Fibroblast of lung (primary cell): ENCODE measurements around the gene ATAD3B. TPM values are rescaled to one million over a fixed set of nuclear protein-coding genes. Genes with fewer than 3 reads are reported as not detected.

ENCODE experiments used
- DNase-seq, 2 donors: peaks; one replicate each; pipeline versions ENCODE4 v3.0.0 to v3.0.0-alpha.2; 2010; ENCODE audit warnings: low read depth in 2 of 2
- H2AFZ ChIP-seq: 2 replicates; pipeline ENCODE4 v1.5.1; 2012; ENCODE audit warnings: low read length, control low read depth, inconsistent platforms
- H3K27ac ChIP-seq: 2 replicates; pipeline ENCODE4 v1.5.1; 2011; ENCODE audit warnings: low read length, control low read depth; ENCODE audit not compliant: insufficient read depth
- H3K27me3 ChIP-seq: 2 replicates; pipeline ENCODE4 v1.5.1; 2011; ENCODE audit warnings: mild to moderate bottlenecking, low read length; ENCODE audit not compliant: control insufficient read depth, insufficient read depth
- H3K36me3 ChIP-seq: 2 replicates; pipeline ENCODE4 v1.5.1; 2011; ENCODE audit warnings: low read length; ENCODE audit not compliant: control insufficient read depth, insufficient read depth
- H3K4me1 ChIP-seq: 2 replicates; pipeline ENCODE4 v1.5.1; 2011; ENCODE audit warnings: low read length; ENCODE audit not compliant: control insufficient read depth, insufficient read depth; ENCODE audit errors: extremely low read depth
- H3K4me2 ChIP-seq: 2 replicates; pipeline ENCODE4 v1.5.1; 2011; ENCODE audit warnings: low read length, control low read depth; ENCODE audit not compliant: insufficient read depth; ENCODE audit errors: extremely low read depth
- H3K4me3 ChIP-seq, 4 experiments: fragments of 200-600 bp in 1 of 4; sonication (generic) in 1 of 4; replicated peaks in 1 of 4; 2 replicates each; pipeline ENCODE4 v1.5.1; 2011 to 2016; ENCODE audit warnings: low read length in 4 of 4, low read depth in 3 of 4, mild to moderate bottlenecking in 3 of 4, control low read depth in 2 of 4, inconsistent platforms in 1 of 4, mixed read lengths in 1 of 4; ENCODE audit not compliant: insufficient read depth in 1 of 4; ENCODE audit errors: control extremely low read depth in 1 of 4
- H3K79me2 ChIP-seq: 2 replicates; pipeline ENCODE4 v1.5.1; 2012; ENCODE audit warnings: mild to moderate bottlenecking, low read length, inconsistent platforms; ENCODE audit not compliant: control insufficient read depth, insufficient read depth
- H3K9ac ChIP-seq: 2 replicates; pipeline ENCODE4 v1.5.1; 2011; ENCODE audit warnings: mild to moderate bottlenecking, low read length, control low read depth; ENCODE audit not compliant: insufficient read depth
- H3K9me3 ChIP-seq: 2 replicates; pipeline ENCODE4 v1.5.1; 2012; ENCODE audit warnings: low read depth, low read length; ENCODE audit not compliant: control insufficient read depth, insufficient read depth
- H4K20me1 ChIP-seq: 2 replicates; pipeline ENCODE4 v1.5.1; 2011; ENCODE audit warnings: low read length; ENCODE audit not compliant: control insufficient read depth, insufficient read depth; ENCODE audit errors: extremely low read depth
- CTCF ChIP-seq, 2 donors: IDR thresholded peaks in 1 of 2; conservative IDR thresholded peaks in 1 of 2; 1 replicate in 1 of 2; 2 replicates in 1 of 2; pipeline ENCODE4 v1.5.1; 2011 to 2012; ENCODE audit warnings: low read length in 2 of 2, control low read depth in 1 of 2, inconsistent platforms in 1 of 2, low read depth in 1 of 2, mild to moderate bottlenecking in 1 of 2
- EZH2 ChIP-seq: IDR thresholded peaks from 2 replicates; pipeline ENCODE4 v1.5.1; 2012; ENCODE audit warnings: low read length, control low read depth, mild to moderate bottlenecking; ENCODE audit errors: missing control alignments
- polyA plus RNA-seq, 2 donors: library from polyadenylated mRNA; depleted of rRNA in 1 of 2; stranded (reverse) in 1 of 2; unstranded in 1 of 2; fragments of >200 nt; gene quantifications; 2 replicates each; pipeline ENCODE4 v1.2.1, GENCODE V29; 2011 to 2012; ENCODE audit warnings: missing spikeins in 1 of 2
- total RNA-seq: library from RNA; depleted of rRNA; stranded (reverse); fragments of >200 nt; gene quantifications from 2 replicates; pipeline ENCODE4 v1.2.1, GENCODE V29; 2014

ATAD3B gene
- total and polyA plus RNA-seq, 2 donors (not counting 1 experiment from before 2014, with no cell fraction given) = 7.0 to 15.0 TPM

- H3K27ac ChIP-seq = no peak overlapping the region
- H3K4me1 ChIP-seq = peaks cover 29% of the 10 kb centered on the region
- no peaks in the 10 kb centered on the region for H3K9me3 ChIP-seq
- TF ChIP-seq CTCF (conservative IDR thresholded peaks at IDR 0.05 in 1 of 2, IDR thresholded peaks at IDR 0.05 in 1 of 2; ENCODE audit: low read depth in 1 of 2, low read length in 2 of 2) = no peak
- no peak for TF ChIP-seq EZH2
- DNase-seq = peak in 1 of 2 donors; percentile 79
- no peaks in the 10 kb centered on the region for H3K79me2 ChIP-seq
- H4K20me1 ChIP-seq = no peaks in the 10 kb centered on the region
- H3K27me3 ChIP-seq = no peaks in the 10 kb centered on the region
- H3K36me3 ChIP-seq = no peaks in the 10 kb centered on the region
- H2AFZ ChIP-seq = no peak overlapping the region
- no peak overlapping the region for H3K9ac ChIP-seq
- H3K4me2 ChIP-seq = no peak overlapping the region
- no peak overlapping the region for H3K4me3 ChIP-seq
Measured at GRCh38 chr1:1433804-1434130, 37.8 kb upstream of the ATAD3B start.

DNA sequence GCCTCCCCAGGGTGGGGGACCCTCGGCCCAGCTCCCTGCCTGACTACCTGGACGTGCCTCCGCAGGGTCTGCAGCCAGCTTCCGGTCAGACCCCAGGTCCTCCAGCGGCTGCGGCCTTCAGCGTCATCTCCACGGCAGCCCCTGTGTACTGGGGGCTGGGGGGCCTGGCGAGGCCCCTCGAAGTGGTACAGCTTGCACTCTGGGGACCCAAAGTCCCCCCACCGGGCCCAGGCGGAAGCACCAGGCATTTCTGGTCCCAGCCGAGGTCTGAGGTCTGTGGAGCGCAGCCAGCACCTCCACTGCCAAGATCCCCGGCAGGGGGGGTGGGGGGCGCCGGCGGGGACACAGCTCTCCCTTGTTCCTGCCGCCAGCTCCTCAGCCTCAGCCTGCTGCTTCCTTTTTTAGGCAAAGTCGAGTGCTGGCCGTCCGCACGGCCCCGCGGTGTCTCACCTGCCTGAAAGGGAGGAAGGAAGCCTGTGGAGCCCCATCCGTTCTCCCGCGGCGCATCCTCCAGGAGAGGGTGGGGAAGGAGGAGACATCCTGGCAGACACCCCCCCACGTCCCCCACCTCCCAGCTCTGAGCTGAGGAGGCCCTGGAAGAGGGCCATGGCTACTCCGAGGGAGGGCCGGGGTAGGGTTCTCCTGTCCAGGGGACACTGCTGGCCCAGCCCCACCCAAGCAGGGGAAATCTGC, 37.3 kb upstream of the ATAD3B start:
- H3K4me2 ChIP-seq = peak overlapping the region; percentile 25
- no peak overlapping the region for H3K9ac ChIP-seq
- peaks cover 29% of the 10 kb centered on the region for H3K4me1 ChIP-seq
- peak in 1 of 2 donors; percentile 45 for DNase-seq
- no peaks in the 10 kb centered on the region for H3K36me3 ChIP-seq
- H2AFZ ChIP-seq = no peak overlapping the region
- no peak overlapping the region for H3K4me3 ChIP-seq
- no peaks in the 10 kb centered on the region for H3K27me3 ChIP-seq
- H3K79me2 ChIP-seq = no peaks in the 10 kb centered on the region
- no peaks in the 10 kb centered on the region for H3K9me3 ChIP-seq
- H3K27ac ChIP-seq = no peak overlapping the region
- TF ChIP-seq CTCF (conservative IDR thresholded peaks at IDR 0.05 in 1 of 2, IDR thresholded peaks at IDR 0.05 in 1 of 2; ENCODE audit: low read depth in 1 of 2, low read length in 2 of 2) = no peak
- no peak for TF ChIP-seq EZH2
- no peaks in the 10 kb centered on the region for H4K20me1 ChIP-seq

DNA sequence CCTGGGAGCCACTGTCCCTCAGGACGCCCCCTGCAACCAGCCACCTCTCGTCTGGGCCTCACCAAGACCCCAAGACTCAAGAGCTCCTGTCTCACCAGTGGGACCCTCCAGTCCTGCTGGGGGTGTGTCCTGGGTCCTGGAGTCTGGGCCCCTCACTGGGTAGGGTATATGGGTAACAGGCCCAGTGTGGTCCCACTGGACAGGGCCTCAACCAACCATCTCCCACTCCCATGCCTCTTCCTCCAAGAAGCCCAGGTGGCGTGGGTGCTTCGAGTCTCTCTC, 36.8 kb upstream of the ATAD3B start:
- TF ChIP-seq EZH2 = no peak
- no peak for TF ChIP-seq CTCF (conservative IDR thresholded peaks at IDR 0.05 in 1 of 2, IDR thresholded peaks at IDR 0.05 in 1 of 2; ENCODE audit: low read depth in 1 of 2, low read length in 2 of 2)
- H4K20me1 ChIP-seq = no peaks in the 10 kb centered on the region
- no peaks in the 10 kb centered on the region for H3K79me2 ChIP-seq
- no peaks in the 10 kb centered on the region for H3K9me3 ChIP-seq
- no peak overlapping the region for H2AFZ ChIP-seq
- H3K9ac ChIP-seq = no peak overlapping the region
- no peaks in the 10 kb centered on the region for H3K36me3 ChIP-seq
- peaks cover 26% of the 10 kb centered on the region for H3K4me1 ChIP-seq
- no peak overlapping the region for H3K4me3 ChIP-seq
- H3K27me3 ChIP-seq = no peaks in the 10 kb centered on the region
- no peak for DNase-seq
- no peak overlapping the region for H3K27ac ChIP-seq
- no peak overlapping the region for H3K4me2 ChIP-seq
